Brain pericyte (primary cell): Measurements from ENCODE around the gene FOXRED1.
"Not testable (repeated sequence)": the region's sequence is repeated elsewhere in the genome, so short reads cannot be mapped to it uniquely, and the experiment has no call there.

Experiments used
- DNase-seq: peaks from one replicate; pipeline ENCODE4 v3.0.0-alpha.2; 2012; ENCODE audit warnings: low read depth, low spot score

FOXRED1 gene

DNA sequence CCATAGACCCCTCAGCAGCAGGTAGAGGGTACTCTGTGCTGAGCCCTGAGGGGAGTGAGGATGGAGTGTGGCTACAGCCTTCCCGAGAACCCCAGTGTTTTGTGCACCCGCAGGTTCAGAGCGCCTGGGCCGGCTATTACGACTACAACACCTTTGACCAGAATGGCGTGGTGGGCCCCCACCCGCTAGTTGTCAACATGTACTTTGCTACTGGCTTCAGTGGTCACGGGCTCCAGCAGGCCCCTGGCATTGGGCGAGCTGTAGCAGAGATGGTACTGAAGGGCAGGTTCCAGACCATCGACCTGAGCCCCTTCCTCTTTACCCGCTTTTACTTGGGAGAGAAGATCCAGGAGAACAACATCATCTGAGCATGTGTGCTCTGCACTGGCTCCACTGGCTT is 8.4 kb downstream of the FOXRED1 start:
- no peak for DNase-seq

- DNase-seq: no peak
These were observed 8.8 kb downstream of the FOXRED1 start for GRCh38 chr11:126277780-126278179.

- no peak for DNase-seq
These were observed 10.2 kb downstream of the FOXRED1 start for GRCh38 chr11:126279191-126279590.

GRCh38 chr11:126280595-126280994 is 11.6 kb downstream of the FOXRED1 start:
- no peak for DNase-seq

- DNase-seq: no peak
These were observed 12.3 kb downstream of the FOXRED1 start for GRCh38 chr11:126281245-126281644.

- DNase-seq: no peak
These were observed 12.8 kb downstream of the FOXRED1 start for GRCh38 chr11:126281666-126282175.

GRCh38 chr11:126282361-126282735 is 13.4 kb downstream of the FOXRED1 start:
- DNase-seq: no peak

DNA sequence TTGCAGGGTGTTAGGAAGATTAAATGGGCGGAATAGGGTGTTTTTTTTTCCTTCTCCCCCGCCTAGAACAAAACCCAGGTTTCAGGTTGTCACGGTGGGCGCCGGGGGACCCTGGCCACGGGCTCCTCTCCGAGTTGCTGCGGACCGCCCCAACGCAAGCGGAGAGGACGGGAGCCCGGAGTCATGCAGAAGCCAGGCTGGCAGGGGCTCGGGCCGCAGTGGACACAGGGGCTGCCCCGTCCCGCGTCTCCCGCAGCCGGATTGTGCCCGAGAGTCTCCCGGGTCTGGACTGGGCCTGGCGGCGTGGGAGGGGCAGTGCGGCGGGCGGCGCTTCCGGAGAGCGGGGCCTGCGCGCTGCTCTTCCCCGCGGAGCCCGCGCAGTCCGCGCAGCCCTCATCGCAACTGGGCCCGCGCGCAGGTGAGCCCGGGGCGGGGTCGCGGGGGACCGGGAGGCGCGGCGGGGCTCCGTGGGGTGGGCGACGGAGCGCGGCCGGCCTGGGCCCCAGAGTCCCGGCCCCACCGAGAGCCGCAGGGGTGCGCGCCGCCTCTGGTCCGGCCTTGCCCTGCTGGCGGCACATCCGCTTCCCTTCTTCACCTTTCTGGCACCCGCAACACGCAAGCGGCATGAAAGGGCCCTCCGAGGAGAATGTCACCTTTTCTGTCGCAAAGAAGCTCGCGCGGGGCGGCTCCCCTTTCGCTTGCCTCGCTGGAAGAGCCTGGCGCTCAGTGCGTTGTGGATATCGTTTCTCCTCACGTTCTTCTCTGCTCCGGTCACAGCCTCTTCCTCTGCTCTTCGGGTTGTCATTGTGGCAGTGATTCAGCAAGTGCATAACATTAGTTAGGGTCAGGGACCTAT is 14.0 kb downstream of the FOXRED1 start, which contains the start of gene TIRAP:
Gene TIRAP, plus strand, starts transcription at position 358 of the 856 bp plus-strand sequence. CDS start 7,802 bp downstream, outside the sequence.
- DNase-seq: no peak

DNA sequence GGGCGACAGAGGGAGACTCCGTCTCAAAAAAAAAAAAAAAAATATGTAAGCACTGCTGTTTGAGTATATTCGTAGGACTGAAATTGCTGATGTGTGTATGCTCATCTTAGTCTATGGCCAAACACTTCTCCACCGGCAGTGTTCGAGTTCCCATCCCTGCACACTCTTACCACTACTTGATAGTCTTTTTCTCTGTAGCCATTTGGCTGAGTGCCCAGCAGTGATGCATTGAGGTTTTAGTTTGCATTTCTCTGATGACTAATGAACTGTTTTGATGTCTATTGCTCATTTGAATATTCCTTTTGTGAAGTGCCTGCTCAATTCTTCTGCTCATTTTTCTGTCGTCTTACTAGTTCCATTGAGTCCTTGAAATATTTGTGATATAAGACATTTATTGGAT is 15.9 kb downstream of the FOXRED1 start:
- no peak for DNase-seq

GRCh38 chr11:126288237-126288636 is 19.3 kb downstream of the FOXRED1 start:
- DNase-seq: no peak

DNA sequence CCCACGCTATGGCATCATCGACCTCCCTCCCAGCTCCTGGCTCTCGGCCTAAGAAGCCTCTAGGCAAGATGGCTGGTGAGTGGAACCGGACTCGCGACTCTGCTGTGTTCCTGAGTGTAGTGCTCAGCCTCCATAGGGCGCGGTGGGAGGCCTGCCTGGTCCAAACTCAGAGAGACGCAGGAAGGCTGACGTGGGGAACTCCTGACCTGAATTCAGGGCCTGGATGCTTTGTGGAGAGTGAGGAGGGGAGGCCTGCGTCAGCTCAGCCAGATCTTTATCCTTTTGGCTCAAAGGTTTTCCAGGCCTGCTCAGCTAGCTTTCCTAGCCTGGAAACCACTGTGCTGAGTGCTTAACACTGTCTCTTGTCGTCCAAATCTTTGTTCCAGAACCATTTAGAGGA is 21.9 kb downstream of the FOXRED1 start:
- no peak for DNase-seq

- no peak for DNase-seq
These were observed 24.8 kb downstream of the FOXRED1 start for GRCh38 chr11:126293726-126294125.

DNA sequence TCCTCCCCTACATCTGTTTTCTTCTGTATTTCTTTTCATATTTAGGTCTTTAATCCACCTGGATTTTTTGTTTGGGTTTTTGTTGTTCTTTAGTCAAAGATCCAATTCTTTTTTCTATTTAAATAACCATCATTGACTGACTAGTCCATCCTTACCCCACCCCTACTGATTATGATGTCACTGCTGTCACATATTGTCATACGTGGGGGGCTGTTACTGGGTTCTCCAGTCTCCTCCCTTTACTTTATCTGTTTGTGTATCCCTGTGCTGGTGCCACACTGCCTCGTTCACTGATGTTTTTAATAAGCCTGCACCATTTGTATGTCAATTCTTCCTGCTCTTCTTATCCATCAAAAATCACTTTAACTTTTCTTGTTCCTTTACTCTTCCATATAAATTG is 28.1 kb downstream of the FOXRED1 start:
- DNase-seq: no peak

DNA sequence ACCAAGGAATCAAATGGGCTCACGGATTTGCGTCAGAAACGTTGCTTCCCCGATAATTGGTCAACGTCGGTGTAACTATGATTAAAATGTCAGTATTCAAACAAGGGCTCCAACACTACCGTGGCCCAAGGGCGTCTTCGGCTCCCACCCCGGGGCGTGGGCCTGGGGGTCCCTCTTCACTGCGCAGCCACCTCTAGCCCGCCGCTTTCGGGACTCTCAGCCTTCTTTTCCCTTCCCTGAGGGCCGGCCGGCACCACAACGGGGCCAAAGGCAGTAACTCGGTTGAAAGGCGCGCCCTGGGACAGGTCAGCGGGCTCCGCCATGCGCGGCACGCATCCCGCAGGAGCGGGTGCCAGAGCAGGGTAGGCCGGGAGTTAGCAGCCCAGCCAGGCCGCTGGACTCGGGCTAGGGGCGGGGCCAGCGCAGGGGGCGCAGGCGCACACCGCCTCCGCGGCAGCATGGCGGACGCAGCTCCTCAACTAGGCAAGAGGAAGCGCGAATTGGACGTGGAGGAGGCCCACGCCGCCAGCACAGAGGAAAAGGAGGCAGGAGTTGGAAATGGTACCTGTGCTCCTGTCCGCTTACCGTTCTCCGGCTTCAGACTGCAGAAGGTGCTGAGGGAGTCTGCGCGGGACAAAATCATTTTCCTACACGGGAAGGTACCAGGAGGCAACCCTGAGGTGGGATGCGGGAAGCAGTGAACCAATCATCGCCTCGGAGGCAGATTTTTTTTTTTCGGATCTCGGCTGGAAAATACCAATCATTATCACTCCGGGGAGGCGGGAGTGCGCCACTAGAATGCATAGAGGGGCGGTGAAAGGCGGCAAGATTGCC is 34.9 kb downstream of the FOXRED1 start, which contains the start of gene DCPS:
Gene DCPS, plus strand, starts transcription at position 438 of the 834 bp plus-strand sequence. Its CDS starts 21 bp downstream, at position 459.
- peak; percentile 76 for DNase-seq

DNA sequence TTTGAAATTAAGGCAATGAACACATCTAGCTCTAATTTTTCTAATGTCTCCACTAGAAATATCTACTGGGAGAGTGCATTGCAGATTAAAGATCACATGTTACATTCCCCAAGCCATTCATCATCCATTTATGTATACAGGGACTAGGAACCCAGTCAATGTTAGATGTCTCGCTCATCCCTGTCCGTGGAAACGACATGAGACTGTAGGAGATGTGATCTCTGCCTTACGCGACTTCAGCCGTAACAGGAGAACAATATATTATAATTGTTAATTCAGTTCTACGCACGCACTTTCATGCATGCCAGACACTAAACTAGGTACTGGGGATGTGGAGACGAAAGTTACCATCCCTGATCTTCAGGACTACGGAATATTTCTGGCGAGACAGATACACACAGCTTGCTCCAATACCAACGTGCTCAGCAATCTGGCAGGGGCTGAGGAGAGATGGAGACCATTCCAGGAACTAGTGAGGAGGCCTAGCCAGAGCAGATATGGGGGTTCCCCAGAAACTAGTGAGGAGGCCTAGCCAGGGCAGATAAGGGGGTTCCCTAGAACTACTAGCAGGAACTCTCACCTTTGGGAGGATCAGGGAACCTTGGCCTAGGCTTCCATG is 35.6 kb downstream of the FOXRED1 start:
- DNase-seq: no peak

GRCh38 chr11:126305699-126306098 is 36.7 kb downstream of the FOXRED1 start:
- DNase-seq: no peak

DNA sequence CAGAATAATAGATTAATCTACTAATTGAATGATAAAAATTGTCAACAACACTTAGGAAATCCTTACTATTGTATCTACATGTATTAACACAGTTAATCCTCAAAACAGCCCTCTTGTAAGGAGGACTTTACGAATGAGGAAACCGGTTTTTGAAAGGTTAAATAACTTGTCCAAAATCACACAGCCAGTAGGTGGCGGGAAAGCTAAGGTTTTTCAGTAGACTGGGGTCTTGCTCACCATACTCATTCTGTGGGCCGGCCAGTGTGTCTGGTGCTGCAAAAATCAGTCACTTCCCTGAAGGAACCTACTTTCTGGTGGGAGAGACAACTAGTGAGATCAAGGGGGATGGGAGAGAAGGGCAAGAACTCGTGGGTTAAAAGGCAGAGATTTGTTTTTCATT is 38.8 kb downstream of the FOXRED1 start:
- DNase-seq: no peak

GRCh38 chr11:126308271-126308671 is 39.3 kb downstream of the FOXRED1 start:
- DNase-seq: no peak

DNA sequence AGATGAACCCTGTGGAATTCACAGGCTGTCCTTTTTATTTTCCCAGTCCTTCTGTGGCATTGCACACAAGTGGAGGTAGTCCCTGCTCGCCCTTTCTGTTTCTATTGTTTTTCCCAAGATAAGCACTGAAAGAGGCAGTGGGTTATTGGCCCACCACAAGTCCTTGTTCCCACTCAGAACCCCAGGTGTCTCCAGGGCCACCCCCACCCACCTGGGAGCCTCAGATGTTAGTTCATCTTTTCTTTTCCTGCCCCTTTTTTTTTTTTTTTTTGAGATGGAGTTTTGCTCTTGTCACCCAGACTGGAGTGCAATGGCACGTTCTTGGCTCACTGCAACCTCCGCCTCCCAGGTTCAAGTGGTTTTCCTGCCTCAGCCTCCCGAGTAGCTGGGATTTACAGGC is 39.8 kb downstream of the FOXRED1 start:
- not testable (repeated sequence) for DNase-seq

DNA sequence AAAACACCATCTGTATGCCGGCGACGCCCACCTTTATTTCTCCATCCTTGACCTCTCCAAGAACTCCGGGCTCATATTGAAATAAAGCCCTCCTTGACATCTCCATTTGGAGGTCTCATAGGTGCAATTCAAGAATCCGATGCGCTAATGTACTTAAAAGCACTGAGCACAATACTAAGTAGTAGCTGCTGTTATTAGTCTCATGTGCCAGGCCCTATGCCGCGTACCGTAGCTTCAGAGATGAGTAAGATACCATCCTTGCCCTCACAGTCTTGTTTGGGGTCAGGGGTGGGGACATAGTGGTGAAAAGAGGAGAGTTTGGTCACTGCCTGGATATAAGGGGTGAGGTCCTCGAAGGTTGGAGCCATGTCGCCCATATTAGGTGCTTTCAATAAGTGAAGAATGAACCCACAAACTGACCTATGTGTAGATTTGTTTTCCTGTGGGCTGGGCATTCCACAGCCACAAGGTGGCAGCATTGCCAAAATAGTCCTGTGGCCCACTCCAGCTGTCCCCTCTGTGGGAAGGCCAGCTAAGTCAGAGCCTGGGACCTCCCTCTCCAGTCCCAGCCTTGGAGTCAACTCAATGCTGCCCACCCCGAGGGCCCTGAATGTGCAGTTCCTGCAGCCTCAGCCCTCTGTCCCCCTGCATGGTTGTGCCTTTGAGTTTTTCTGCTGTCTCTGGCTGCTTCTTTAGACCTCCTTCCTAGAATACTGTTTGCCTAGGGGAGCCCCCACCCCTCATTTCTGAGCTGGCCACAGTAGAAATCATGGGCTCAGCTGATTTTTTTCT is 41.4 kb downstream of the FOXRED1 start:
- DNase-seq: no peak

GRCh38 chr11:126310992-126311310 is 42.0 kb downstream of the FOXRED1 start:
- no peak for DNase-seq
